ENCODE data around the gene VPS13D.

DNA sequence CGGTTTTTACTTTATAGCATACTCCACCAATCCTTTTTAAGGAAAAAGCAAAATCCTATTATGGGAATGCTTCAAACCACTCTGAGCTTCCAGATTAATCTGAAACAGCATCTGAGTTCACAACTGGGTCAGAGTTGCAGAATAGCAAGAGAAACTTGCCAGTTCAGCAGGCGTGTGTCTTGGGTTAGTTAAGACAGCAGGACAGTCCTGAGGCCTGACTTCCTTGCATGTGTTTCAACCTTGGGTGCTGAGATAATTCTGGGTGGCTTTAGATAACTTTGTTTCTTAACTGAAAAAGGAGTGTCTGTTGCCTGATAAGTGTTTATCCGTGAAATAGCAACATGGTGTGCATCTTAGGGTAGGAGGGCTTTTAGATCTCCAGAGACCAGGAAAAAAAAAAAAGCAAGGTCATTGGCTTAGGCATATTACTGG, 218.9 kb downstream of the VPS13D start:
- TF ChIP-seq, protein P1, sequence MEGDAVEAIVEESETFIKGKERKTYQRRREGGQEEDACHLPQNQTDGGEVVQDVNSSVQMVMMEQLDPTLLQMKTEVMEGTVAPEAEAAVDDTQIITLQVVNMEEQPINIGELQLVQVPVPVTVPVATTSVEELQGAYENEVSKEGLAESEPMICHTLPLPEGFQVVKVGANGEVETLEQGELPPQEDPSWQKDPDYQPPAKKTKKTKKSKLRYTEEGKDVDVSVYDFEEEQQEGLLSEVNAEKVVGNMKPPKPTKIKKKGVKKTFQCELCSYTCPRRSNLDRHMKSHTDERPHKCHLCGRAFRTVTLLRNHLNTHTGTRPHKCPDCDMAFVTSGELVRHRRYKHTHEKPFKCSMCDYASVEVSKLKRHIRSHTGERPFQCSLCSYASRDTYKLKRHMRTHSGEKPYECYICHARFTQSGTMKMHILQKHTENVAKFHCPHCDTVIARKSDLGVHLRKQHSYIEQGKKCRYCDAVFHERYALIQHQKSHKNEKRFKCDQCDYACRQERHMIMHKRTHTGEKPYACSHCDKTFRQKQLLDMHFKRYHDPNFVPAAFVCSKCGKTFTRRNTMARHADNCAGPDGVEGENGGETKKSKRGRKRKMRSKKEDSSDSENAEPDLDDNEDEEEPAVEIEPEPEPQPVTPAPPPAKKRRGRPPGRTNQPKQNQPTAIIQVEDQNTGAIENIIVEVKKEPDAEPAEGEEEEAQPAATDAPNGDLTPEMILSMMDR (IDR thresholded peaks at IDR 0.05), result no peak
- no peak for TF ChIP-seq POLR2A (IDR thresholded peaks at IDR 0.05)

Measured in body of pancreas (tissue), 4 donors.